Liver (tissue), 9 donors: ENCODE measurements around the gene SATB1. TPM values are rescaled to one million over a fixed set of nuclear protein-coding genes. Genes with fewer than 3 reads are reported as not detected.
A peak's percentile ranks its signal among the peaks of the same experiment; 100 is the strongest.

Source experiments
- DNase-seq: peaks from one replicate; pipeline ENCODE4 v3.0.0-alpha.2; 2017; ENCODE audit warnings: low spot score
- H3K27ac ChIP-seq, 2 donors: one replicate each; pipeline ENCODE4 v1.7.0; 2013; ENCODE audit warnings: inconsistent platforms in 2 of 2, low read length in 2 of 2, control low read depth in 1 of 2, low read depth in 1 of 2, mild to moderate bottlenecking in 1 of 2
- H3K27me3 ChIP-seq, 4 donors: one replicate each; pipeline versions ENCODE4 v1.6.1 to v1.7.0; 2013; ENCODE audit warnings: low read length in 3 of 4, inconsistent platforms in 1 of 4, mild to moderate bottlenecking in 1 of 4, moderate library complexity in 1 of 4; ENCODE audit not compliant: control insufficient read depth in 4 of 4, insufficient read depth in 4 of 4
- H3K36me3 ChIP-seq, 4 donors: one replicate each; pipeline versions ENCODE4 v1.6.1 to v1.7.0; 2013; ENCODE audit warnings: low read length in 3 of 4, mild to moderate bottlenecking in 3 of 4, low read depth in 1 of 4, moderate library complexity in 1 of 4; ENCODE audit not compliant: control insufficient read depth in 4 of 4, insufficient read depth in 3 of 4
- H3K4me1 ChIP-seq, 4 donors: one replicate each; pipeline versions ENCODE4 v1.6.1 to v1.7.0; 2013; ENCODE audit warnings: low read length in 3 of 4, mild to moderate bottlenecking in 3 of 4, moderate library complexity in 1 of 4; ENCODE audit not compliant: control insufficient read depth in 4 of 4, insufficient read depth in 4 of 4
- H3K4me3 ChIP-seq, 3 donors: one replicate each; pipeline versions ENCODE4 v1.6.1 to v1.7.0; 2013; ENCODE audit warnings: low read length in 3 of 3, control low read depth in 1 of 3, low read depth in 1 of 3, mild to moderate bottlenecking in 1 of 3
- H3K9ac ChIP-seq, 2 donors: one replicate each; pipeline ENCODE4 v1.7.0; 2013; ENCODE audit warnings: low read length in 2 of 2, mild to moderate bottlenecking in 2 of 2, moderate library complexity in 2 of 2, control low read depth in 1 of 2, low read depth in 1 of 2
- H3K9me3 ChIP-seq, 4 donors: one replicate each; pipeline versions ENCODE4 v1.6.1 to v1.7.0; 2013; ENCODE audit warnings: low read length in 3 of 4; ENCODE audit not compliant: control insufficient read depth in 4 of 4
- EGR1 ChIP-seq, 2 donors: IDR thresholded peaks; 2 replicates each; pipeline ENCODE4 v1.6.1; 2016 to 2018; ENCODE audit warnings: antibody characterized with exemption in 2 of 2, low read depth in 2 of 2
- GABPA ChIP-seq, 2 donors: IDR thresholded peaks in 1 of 2; conservative IDR thresholded peaks in 1 of 2; 2 replicates each; pipeline ENCODE4 v1.6.1; 2016; ENCODE audit warnings: antibody characterized with exemption in 2 of 2, mild to moderate bottlenecking in 1 of 2, moderate library complexity in 1 of 2
- HNF4A ChIP-seq, 2 donors: conservative IDR thresholded peaks; 2 replicates each; pipeline ENCODE4 v1.6.1; 2016; ENCODE audit warnings: antibody characterized with exemption in 2 of 2, mild to moderate bottlenecking in 2 of 2
- JUND ChIP-seq, 2 donors: IDR thresholded peaks; 2 replicates each; pipeline ENCODE4 v1.6.1; 2016; ENCODE audit warnings: antibody characterized with exemption in 2 of 2
- NR2F2 ChIP-seq: IDR thresholded peaks from 2 replicates; pipeline ENCODE4 v1.6.1; 2016; ENCODE audit warnings: antibody characterized with exemption
- RXRA ChIP-seq, 2 donors: IDR thresholded peaks; 2 replicates each; pipeline ENCODE4 v1.6.1; 2017 to 2018; ENCODE audit warnings: antibody characterized with exemption in 2 of 2, mild to moderate bottlenecking in 1 of 2
- TAF1 ChIP-seq: conservative IDR thresholded peaks from 2 replicates; pipeline ENCODE4 v1.6.1; 2016; ENCODE audit warnings: antibody characterized with exemption, mild to moderate bottlenecking
- YY1 ChIP-seq: IDR thresholded peaks from 2 replicates; pipeline ENCODE4 v1.6.1; 2016; ENCODE audit warnings: antibody characterized with exemption, mild to moderate bottlenecking
- WGBS: extraction: QIAGEN DNeasy Blood & Tissue Kit; methylation state at CpG from one replicate; pipeline ENCODE4 v1.1.7; 2013; 5-methylcytosine and 5-hydroxymethylcytosine counted together
- polyA plus RNA-seq, 2 donors: library from polyadenylated mRNA; stranded (reverse) in 1 of 2; unstranded in 1 of 2; fragments of 200-250 nt in 1 of 2; fragments of >200 nt in 1 of 2; fragmentation: Nextera tagmentation in 1 of 2; extraction: Ambion mirVana in 1 of 2; gene quantifications; one replicate each; pipeline versions ENCODE4 v1.2.1 to v1.2.3, GENCODE V29; 2013 to 2015
- total RNA-seq, 2 donors: library from RNA; depleted of rRNA; stranded (reverse); fragments of >200 nt; gene quantifications; one replicate each; pipeline ENCODE4 v1.2.3, GENCODE V29; 2014
- TF ChIP-seq, protein P1 (sequence below): IDR thresholded peaks from 2 replicates; pipeline ENCODE4 v1.6.1; 2016; ENCODE audit warnings: antibody characterized with exemption, mild to moderate bottlenecking
- TF ChIP-seq, protein P2 (sequence below): IDR thresholded peaks from 2 replicates; pipeline ENCODE4 v1.6.1; 2016; ENCODE audit warnings: antibody characterized with exemption
- TF ChIP-seq, protein P3 (sequence below): fragments of 150-350 bp; IDR thresholded peaks from 2 replicates; pipeline ENCODE4 v1.5.1; 2017; ENCODE audit warnings: improper control_type of control experiment, low read depth, low read length; ENCODE audit not compliant: missing input control
- donor health status: healthy.
- donor health status: healthy.
- donor health status: healthy.
- donor health status: healthy.
- donor health status: healthy.

SATB1 gene
- total and polyA plus RNA-seq, 4 donors, result 4.3 to 23.7 (median 10.5) TPM

DNA sequence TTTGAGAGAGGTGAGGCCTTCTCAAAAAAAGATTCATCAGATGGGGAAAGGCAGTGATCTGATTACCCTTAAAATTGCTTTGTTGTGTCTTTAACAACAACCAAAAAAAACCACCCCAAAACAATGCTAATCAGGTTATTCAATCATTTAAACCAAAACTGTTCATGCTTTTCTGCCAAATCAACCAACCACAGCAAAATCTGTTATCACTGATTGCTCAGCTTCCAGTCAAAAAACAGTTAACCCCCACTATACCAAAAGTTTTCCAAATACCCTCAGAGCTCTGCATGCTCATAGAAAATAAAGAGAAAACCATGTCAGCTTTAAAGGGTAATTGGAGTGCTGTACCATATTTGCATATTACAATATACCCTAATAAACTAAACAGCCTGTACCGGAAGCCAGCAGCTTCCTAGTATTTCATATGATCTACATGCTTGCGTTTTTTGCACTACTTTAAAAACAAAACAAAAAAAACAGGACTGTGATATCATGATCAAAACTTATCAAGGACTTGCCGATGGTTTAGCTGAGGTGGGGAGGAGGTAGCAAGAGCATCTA, 22.8 kb downstream of the SATB1 start:
- H3K4me1 ChIP-seq, result peaks cover 0 to 15% (median 6%) of the 10 kb centered on the region in 4 donors
- H3K4me3 ChIP-seq, result no peak overlapping the region
- H3K36me3 ChIP-seq, result no peaks in the 10 kb centered on the region
- TF ChIP-seq JUND (IDR thresholded peaks at IDR 0.05) (no peak), EGR1 (IDR thresholded peaks at IDR 0.05; ENCODE audit: low read depth in 2 of 2) (no peak), TAF1 (no peak), YY1 (no peak)
- TF ChIP-seq, protein P1, sequence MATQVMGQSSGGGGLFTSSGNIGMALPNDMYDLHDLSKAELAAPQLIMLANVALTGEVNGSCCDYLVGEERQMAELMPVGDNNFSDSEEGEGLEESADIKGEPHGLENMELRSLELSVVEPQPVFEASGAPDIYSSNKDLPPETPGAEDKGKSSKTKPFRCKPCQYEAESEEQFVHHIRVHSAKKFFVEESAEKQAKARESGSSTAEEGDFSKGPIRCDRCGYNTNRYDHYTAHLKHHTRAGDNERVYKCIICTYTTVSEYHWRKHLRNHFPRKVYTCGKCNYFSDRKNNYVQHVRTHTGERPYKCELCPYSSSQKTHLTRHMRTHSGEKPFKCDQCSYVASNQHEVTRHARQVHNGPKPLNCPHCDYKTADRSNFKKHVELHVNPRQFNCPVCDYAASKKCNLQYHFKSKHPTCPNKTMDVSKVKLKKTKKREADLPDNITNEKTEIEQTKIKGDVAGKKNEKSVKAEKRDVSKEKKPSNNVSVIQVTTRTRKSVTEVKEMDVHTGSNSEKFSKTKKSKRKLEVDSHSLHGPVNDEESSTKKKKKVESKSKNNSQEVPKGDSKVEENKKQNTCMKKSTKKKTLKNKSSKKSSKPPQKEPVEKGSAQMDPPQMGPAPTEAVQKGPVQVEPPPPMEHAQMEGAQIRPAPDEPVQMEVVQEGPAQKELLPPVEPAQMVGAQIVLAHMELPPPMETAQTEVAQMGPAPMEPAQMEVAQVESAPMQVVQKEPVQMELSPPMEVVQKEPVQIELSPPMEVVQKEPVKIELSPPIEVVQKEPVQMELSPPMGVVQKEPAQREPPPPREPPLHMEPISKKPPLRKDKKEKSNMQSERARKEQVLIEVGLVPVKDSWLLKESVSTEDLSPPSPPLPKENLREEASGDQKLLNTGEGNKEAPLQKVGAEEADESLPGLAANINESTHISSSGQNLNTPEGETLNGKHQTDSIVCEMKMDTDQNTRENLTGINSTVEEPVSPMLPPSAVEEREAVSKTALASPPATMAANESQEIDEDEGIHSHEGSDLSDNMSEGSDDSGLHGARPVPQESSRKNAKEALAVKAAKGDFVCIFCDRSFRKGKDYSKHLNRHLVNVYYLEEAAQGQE, result no peak
- no peaks in the 10 kb centered on the region for H3K9me3 ChIP-seq
- DNase-seq, result no peak
- 79% methylated on average over 3 of the region's 3 CpGs for WGBS
- no peak overlapping the region for H3K9ac ChIP-seq
- no peak overlapping the region for H3K27ac ChIP-seq
- no peaks in the 10 kb centered on the region for H3K27me3 ChIP-seq

DNA sequence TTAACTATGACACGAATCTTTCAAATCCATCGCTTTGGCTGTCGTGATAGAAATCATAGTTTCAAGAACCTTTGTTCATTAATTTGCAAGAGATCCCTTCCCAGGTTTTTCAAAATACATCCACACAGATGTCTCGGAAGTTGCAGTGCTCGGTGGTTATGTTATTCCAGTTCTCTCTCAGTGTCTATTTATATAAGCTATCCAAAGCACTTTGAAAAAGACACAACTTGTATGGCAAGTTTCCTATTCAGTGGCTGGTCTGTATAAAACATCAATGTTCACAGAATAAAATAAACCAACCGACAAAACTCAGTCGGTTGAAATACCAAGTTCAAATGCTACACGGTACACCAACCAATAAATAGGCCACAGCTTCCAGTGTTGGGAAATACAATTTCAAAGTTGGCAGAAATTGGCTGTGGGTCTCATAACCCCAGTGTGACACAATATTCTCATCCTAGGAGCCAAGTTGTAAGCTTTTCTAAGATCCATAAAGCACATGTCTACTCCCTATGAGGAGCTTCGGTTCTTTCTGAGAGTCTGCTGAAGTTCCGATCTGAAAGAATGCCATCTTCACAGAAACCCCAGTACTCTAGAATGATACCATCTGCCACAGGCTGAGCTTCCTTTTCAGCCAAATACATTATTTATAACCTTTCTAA, 23.7 kb downstream of the SATB1 start:
- Histone ChIP-seq H3K4me1 (peaks cover 0 to 15% (median 6%) of the 10 kb centered on the region in 4 donors), H3K36me3 (peaks cover 0 to 2% (median under 1%) of the 10 kb centered on the region in 4 donors), H3K4me3 (no peak overlapping the region), H3K27ac (no peak overlapping the region), H3K9me3 (no peaks in the 10 kb centered on the region), H3K27me3 (no peaks in the 10 kb centered on the region), H3K9ac (no peak overlapping the region)
- DNase-seq, result no peak
- TF ChIP-seq GABPA (IDR thresholded peaks at IDR 0.05 in 1 of 2, conservative IDR thresholded peaks at IDR 0.05 in 1 of 2), result no peak
- peak in 1 of 2 donors; percentile 11 for TF ChIP-seq HNF4A (conservative IDR thresholded peaks at IDR 0.05)
- TF ChIP-seq RXRA (IDR thresholded peaks at IDR 0.05), result peak; percentile 16 to 29
- TF ChIP-seq, protein P1, result peak; percentile 24
- TF ChIP-seq, protein P2, sequence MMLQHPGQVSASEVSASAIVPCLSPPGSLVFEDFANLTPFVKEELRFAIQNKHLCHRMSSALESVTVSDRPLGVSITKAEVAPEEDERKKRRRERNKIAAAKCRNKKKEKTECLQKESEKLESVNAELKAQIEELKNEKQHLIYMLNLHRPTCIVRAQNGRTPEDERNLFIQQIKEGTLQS, result no peak
- TF ChIP-seq, protein P3, sequence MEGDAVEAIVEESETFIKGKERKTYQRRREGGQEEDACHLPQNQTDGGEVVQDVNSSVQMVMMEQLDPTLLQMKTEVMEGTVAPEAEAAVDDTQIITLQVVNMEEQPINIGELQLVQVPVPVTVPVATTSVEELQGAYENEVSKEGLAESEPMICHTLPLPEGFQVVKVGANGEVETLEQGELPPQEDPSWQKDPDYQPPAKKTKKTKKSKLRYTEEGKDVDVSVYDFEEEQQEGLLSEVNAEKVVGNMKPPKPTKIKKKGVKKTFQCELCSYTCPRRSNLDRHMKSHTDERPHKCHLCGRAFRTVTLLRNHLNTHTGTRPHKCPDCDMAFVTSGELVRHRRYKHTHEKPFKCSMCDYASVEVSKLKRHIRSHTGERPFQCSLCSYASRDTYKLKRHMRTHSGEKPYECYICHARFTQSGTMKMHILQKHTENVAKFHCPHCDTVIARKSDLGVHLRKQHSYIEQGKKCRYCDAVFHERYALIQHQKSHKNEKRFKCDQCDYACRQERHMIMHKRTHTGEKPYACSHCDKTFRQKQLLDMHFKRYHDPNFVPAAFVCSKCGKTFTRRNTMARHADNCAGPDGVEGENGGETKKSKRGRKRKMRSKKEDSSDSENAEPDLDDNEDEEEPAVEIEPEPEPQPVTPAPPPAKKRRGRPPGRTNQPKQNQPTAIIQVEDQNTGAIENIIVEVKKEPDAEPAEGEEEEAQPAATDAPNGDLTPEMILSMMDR, result no peak
- TF ChIP-seq YY1, result peak; percentile 13
- no peak for TF ChIP-seq NR2F2
- 61% methylated on average over 10 of the region's 10 CpGs for WGBS
